UCSD-AML1 (cell line): ENCODE results near the gene ACTR2.
"Not testable (repeated sequence)": the region's sequence is repeated elsewhere in the genome, so short reads cannot be mapped to it uniquely, and the experiment has no call there.

Source experiments
- DNase-seq: peaks from one replicate; lab custom pipeline; 2025; ENCODE audit not compliant: unreplicated experiment; lab: John Stamatoyannopoulos, UW

ACTR2 gene

DNA sequence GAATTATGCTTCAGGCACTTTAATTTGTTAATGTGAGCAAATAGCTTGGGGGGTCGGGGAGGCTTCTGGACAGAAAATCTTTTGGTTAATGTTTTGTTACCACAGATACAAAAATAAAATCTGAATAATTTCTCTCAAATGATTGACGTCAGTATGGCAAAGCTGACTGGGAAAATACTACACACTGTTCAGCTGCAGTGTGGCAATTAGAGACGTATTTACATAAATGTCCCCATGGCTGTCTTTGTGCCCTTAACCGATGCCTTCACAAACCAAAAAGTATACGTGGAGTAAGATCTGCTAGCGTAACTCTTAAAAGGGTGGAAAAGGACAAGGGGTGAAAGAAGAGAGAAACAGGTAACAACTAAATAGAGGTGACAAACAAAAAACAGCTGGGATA is 83.4 kb downstream of the ACTR2 start:
- no peak for DNase-seq

GRCh38 chr2:65311596-65311995 is 84.0 kb downstream of the ACTR2 start:
- no peak for DNase-seq

DNA sequence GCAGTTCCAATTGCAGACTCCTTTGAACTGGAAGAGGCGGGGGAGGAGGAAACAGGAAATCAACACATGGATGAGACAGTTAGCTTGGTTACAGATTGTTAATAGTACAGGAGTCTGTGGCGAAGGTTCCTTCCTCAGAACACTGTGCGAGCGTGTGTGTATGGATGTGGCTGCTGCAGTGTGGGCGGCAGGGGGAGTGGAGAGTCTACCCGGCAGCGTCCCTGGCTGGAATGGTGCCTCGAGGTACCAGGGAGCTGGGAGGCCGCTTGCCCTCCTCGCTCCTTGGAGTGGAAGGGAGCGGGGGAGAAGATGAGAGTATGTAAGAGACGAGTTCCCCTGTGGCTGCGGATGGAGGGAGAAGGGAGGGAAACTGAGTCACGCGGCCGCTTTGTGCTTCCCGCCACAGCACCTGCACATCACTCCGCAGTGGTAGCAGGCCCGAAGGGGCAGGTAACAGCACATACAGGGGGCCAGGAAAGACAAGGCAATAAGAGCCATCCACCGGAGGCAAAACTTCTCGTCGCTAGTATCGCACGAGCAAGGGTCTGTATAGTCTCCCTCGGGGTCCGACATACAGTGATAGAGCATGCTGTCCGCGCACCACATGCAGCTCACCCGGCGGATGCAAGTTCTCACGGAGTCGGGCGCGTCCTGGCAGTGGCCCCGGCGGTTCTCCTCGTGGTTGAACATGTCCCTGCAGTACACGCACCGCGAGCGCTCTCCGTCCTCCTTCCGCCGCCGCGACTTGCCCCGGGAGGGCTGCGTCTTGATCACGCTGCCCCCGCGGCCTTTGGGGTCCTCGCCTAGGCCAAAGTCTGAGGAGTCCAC is 85.7 kb downstream of the ACTR2 start:
- peak; percentile 39 for DNase-seq

DNA sequence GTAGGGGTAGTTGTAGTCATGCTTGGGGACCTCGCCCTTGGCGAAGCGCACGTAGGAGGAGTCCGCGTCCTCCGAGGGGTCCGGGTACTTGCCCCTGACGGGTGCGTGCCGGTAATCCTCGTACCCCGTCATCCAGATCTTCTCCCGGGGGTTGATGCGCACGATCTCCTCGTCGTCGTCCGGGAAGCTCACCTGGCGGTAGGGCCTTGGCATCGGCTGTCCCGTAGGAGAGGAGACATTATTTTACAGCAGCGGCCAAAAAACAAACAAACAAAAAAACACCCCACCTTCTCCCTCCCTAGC is 86.3 kb downstream of the ACTR2 start:
- no peak for DNase-seq

- DNase-seq = no peak
These were observed 87.3 kb downstream of the ACTR2 start for GRCh38 chr2:65314801-65315441.

DNA sequence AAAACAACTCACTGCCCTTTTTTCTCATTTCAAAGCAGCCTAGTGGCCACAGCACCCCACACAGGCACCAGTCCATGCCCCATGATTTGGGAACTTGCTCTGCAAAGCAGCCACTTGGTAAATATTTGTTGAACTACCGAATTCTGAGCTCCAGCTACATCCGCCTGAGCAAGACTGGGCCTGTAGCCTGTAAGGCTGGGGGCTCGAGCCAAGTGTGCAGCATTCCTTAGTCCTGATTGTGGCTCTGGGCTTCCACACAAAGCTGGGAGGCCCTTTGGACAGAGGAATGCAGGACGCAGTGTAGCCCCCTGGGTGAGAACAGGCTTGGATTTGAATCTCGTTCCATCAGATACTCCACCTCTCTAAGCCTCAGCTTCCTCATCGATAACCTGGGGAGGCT is 88.4 kb downstream of the ACTR2 start:
- DNase-seq = no peak

DNA sequence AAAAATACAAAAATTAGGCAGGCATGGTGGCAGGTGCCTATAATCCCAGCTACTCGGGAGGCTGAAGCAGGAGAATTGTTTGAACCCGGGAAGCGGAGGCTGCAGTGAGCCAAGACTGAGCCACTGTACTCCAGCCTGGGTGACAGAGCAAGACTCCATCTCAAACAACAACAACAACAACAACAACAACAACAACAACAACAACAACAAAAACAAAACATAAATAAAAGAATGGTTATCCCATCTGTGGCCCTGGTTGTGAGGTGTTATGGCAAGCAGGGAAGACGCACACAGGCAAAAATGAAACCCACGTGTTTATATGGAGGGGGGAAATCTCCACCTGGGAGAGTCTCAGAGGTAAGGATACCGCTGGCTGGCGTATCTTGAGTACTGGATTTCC is 89.7 kb downstream of the ACTR2 start:
- DNase-seq = not testable (repeated sequence)

- DNase-seq = no peak
These were observed 90.2 kb downstream of the ACTR2 start for GRCh38 chr2:65317841-65318240.

- DNase-seq = no peak
These were observed 91.5 kb downstream of the ACTR2 start for GRCh38 chr2:65319072-65319673.

DNA sequence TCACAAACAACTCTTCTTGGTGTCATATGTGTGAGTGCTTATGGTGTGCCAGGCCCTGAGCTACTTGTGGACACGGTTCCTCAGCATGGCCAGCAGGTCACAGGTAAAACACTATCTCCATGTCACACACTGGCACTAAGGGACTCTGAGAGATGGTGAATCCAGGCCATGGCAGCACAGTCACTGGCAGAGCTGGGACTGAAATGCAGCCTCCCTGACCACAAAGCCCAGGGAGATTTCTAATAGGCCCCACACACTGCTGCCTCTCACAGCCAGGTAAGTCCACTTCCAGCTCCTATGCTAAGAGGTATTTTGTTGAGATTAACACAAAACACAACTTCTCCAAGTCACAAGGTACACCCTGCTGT is 92.0 kb downstream of the ACTR2 start:
- no peak for DNase-seq

DNA sequence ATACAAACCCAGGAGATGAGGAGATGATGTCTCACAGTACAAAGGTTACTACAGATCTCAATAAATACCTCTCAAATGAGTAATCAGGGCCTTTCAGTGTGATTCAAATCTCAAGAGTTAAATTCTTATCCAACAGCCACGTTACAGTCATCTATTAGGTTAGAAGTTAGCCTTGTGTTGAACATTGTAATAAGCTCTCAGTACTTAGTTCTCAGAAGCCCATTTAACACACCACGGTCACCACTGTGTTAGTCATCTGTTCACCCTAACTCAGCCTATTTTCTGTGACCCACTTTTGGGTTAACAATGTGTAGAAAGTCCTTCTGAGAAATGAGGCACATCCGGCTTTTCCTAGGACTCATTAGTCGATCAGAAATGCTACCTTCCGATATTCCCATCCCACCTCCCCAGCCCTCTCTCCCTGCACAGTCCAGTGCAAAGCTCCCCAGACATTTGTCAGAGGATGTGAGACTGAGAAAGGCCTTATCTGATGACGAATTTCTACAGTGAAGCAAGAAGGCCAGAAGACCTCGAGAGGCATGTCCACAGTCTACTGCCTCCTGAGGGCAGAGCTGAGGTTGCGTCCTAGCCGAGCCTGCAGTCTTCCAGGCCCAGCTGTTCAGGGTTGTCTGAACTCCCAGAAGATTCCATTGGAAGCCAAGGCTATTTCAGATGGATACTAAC is 92.6 kb downstream of the ACTR2 start:
- DNase-seq = no peak
